ENCODE results near the gene OLFML2B. TPM values are rescaled to one million over a fixed set of nuclear protein-coding genes. Genes with fewer than 3 reads are reported as not detected.

The OLFML2B gene
- total RNA-seq, 1 donor from 2014 or later = not detected

DNA sequence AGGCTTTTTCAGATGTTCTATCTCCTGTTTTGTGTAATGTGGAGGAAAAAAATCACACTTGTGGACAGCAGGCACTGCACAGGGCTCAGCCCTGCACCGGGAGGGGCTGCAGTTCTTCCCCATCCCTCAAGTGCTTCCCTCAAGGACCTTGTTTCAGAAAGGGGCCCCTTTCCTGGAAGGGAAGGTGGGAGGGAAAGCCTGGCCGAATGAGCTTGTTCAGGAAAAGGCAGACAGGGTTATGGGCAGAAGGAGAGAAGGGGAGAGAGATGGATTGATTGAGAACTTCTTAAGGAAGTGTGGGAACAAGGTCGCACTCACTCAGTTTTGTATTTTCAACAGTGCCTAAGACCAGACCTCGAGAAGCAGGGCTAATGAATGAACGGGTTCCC lies 41.2 kb downstream of the OLFML2B start:
- intact Hi-C loops (cut with micrococcal nuclease) = no loop called here

DNA sequence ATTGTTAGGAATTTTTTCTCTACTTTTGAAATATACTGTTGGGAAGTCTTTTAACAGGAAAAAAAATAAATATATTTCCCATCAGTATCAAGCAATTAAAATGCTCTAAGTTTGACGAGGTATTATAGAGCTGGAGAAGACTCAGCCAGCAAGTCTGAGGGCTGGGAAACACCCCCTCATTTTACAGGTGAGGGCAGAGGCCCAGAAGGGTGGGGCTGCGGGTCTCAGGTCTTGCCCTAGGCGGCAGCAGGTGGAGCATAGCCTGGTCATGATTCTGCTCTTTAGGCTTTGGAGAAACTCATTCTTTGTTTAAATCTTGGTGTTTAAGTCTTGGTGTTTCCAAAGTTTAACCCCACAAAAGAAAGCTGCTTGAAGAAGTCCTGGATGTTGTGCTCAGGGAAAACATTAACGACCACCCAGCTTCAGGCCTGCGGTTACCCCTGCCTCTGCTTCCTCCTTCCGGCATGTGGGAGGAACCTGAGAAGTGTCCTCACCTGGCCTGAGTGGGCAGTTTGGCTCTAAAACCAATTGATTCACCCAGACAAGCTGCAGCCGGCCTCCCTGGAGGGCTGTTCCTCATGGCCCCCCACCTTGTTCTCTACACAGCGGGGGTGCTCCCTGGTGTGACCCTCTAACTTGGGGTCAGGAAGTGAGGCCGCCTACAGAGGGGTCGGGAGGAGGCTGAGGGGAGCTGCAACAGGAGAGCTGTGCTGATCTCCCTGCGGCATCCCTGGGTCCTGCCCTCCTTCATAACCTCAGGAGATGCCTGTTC lies 41.7 kb downstream of the OLFML2B start:
- intact Hi-C loops (cut with micrococcal nuclease) = no loop called here

DNA sequence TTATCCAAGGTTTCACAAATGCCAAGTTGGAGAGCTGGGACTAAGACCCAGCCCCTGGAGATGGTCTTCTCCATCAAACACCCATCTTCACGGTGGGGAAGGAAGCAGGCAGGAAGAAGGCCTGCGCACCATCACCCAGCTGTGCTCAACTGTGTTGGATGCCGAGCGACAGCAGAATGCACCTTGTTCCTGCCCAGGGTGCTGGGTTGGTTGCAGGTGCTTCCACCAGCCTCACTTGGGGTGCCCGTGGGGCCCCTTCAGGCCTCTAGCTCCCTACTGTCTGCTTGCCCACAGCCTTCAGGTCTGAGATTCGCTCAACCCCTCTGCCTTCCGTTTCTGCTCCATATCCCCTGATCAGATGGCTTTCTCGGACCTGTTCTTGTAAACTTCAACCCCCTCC lies 42.5 kb downstream of the OLFML2B start:
- intact Hi-C loops (cut with micrococcal nuclease) = no loop called here

DNA sequence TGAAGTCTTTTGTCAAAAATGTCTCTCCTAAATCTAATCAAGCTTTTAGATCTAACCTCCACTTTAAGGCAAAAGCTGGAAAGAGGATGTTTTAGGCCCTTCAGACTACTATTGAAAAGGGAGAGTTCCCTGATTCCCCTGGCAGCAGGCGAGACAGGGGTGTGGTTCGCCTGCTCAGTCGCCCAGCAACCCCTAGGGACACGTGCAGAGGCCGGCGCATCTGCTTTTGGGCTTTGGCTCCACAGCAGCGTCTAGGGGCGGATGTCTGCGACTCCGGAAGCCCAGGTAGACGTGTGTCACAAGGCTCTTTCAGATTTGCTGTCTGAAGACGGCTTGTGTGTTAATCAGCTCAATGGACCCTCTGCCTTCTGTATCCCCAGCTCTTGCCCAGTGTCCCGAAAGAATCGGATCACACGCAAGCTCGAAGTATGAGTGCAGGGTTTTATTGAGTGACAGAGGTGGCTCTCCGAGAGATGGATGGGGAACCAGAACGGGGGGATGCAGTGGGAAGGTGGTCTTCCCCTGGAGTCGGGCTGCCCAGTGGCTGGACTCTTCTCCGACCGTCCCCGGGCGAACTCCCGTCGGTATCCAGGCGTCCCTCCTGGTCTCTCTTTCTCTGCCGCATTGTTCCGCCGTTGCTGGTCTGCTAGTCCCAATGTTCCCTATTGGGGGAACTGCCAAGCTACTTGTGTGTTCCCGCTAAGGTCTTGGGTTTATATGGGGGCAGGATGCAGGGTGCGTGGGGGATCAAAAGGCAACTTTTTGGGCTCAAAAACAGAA lies 45.5 kb downstream of the OLFML2B start:
- intact Hi-C loops (cut with micrococcal nuclease) = no loop called here

DNA sequence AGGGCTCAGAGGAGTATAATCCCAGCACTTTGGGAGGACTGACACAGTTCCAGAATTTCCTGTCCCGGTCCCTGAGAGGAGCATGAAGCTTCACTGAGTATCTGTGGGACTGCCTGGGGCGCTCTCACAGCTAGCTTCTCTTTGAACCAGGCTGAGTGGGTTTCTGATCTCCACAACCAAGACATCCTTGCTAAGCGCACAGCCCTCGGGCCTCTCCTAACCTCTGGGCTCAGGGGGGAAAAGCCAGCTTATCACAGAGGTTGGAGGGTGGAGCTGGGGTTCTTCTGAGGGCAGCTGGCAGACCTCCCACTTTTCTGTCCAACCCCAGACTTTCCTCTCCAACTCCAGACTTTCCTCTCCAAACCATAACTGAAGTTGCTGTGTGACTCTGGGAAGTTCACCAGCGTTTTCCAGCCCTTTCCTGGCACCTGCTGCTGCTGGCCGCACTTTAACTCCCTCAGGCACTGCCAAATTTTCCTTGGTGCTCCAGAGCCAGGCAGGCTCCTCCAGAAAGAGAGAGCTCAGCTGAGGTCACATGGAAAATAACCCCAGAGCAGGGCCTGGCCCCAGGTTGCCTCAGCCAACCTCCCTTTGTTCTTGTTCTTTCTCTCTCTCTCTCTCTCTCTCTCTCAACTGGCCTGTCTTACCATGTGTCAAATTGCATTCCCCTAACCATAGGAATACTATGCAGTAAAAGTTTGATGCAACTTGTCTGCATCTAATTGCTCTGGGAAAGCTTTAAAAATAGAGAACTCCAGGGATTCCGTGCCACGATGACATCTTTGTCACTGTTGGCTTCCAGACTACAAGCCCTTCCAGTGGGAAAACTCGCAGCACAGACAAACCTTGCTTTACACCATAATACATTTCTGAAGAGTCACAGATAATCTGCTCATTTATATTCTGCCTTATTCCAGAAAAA lies 49.5 kb downstream of the OLFML2B start:
- intact Hi-C loops (cut with micrococcal nuclease) = no loop called here

DNA sequence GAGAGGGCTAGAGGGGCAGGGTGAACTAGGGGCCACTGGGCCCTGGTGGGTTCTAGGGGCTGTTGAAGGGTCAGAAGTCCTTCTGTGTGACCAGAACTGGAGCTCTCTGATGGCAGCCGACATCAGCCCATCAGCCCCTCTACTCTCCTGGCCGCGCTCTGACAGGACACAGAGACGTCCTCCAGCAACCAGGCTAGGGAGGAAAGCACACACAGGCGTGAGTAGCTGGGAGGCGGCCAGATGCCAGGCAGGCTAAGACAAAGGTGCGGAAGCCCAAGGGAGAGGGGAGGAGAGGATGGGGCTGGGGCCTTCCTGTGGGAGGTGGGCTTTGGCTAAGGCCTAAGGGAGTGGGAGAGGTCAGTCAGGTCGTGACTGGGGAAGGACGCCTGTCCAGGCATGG lies 50.8 kb downstream of the OLFML2B start:
- intact Hi-C loops (cut with micrococcal nuclease) = no loop called here

DNA sequence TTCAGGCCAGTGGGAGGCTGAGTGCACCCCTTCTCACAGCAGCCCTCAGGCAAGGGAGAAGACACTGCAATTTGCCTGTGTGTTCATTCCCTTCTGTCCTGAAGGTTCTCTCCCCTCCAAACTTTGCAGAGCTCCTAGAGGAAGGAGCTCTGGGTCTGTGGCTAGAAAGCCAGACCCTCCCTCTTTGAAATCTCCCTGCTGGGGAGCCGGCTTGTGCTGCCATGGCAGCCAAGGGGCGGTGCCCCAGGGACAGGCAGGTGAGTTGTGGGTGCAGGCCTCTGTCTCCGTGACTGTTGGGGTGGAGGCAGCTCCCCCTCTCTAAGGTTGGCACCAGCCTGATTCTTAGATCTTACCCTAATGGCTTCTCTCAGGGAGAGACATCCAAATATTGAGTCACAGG lies 53.0 kb downstream of the OLFML2B start:
- intact Hi-C loops (cut with micrococcal nuclease) = no loop called here

DNA sequence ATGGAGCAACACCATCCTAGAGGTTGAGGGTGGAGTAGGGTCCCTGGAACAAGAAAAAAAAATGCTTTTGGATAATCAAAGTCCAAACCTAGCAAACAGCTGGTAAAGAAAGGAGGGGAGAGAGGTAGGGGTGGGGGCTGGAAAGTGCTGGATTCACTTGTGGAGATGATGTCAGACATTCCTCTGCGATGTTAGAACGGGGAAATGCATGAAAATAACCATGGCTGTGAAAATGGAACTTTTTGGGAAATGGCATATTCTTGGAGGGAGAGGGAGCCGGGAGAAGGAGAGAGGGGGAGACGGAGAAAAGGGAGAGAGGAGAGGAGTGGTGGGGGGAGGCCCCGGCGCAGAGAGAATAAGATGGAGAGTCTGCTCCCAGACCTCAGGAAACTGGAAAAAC lies 53.6 kb downstream of the OLFML2B start:
- intact Hi-C loops (cut with micrococcal nuclease) = no loop called here

DNA sequence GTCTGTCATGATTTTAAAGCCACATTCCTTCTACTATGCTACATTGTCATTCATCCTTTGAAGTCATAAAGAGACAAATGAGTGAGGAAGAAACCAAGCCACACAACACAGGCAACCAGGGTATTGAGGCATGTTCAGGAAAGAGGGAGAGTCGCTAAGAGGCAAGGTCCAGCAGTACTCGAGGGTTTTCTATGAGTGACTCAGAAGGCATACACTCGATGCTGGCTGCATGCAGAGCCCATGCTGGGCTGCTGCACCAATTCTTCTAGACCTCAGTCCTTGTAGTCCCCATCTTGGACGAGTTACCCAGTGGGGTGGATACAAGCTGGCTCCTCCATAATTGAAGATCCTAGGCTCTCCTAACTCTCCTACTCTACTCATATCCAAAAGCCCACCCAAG lies 57.6 kb downstream of the OLFML2B start:
- intact Hi-C loops (cut with micrococcal nuclease) = no loop called here

DNA sequence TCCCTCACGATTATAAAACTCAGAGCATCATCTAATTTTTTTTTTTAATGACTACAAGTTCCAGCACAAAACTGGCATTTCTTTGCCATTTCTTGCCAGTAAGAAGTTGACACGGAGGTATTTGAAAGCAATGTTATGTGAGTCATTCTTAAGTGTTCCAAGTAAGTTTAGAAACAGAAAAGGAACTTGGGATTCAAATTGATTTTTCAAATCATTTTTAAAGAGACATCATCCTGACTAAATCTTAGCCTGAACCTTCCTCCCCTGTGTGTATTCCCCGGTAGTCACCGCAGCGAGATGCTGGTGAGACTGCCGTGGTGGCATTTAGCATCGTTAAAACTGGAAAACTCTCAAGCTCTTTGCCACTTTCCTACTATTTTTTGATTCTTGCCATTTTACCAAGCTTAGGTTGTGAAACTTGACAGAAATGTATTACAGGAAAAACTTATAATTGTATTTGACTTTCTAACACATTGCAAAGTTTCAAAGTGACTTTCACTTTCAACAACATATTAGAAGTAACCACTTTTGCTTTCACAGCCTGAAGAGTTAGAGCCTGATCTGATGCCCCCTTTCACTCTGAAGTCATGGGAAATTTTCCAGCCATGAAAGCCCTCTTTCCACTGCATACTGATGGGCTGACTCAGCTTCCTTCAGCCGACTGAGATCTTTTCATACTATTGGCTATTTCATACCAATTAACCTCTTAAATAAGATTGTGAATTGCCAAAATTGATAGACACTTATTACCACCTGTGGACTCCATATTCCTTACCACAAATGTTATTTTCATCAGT lies 61.4 kb downstream of the OLFML2B start:
- intact Hi-C loops (cut with micrococcal nuclease) = loop anchor here (2.0 to 5.0 kb wide), 3 partner anchors 27 to 109 kb away; no protein-coding TSS in a partner anchor

DNA sequence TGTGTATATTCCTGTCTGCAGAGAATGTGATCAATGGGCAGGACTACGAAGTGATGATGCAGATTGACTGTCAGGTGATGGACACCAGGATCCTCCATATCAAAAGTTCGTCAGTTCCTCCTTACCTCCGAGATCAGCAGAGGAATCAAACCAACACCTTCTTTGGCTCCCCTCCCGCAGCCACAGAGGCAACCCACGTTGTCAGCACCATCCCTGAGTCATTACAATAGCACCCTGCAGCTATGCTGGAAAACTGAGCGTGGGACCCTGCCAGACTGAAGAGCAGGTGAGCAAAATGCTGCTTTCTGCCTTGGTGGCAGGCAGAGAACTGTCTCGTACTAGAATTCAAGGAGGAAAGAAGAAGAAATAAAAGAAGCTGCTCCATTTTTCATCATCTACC lies 65.2 kb downstream of the OLFML2B start:
- intact Hi-C loops (cut with micrococcal nuclease) = no loop called here

DNA sequence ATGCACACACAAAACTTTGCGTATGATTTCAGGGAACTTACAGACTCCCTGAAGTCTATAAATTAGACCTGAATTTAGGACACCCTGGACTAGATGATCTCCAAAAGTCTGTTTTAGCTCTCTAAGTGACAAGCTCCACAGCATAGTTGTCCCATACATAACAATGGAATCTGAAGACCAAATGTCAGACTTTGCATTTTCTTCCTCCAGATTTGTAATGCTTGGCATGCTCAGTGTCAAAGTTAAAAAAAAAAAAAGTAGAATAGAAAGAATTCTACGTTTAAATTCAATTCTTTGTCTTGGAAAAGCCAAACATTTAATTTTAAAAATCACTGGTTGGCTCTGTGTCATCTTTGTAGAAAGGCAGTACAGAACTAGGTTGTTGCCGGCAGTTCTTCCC lies 66.7 kb downstream of the OLFML2B start:
- intact Hi-C loops (cut with micrococcal nuclease) = no loop called here

DNA sequence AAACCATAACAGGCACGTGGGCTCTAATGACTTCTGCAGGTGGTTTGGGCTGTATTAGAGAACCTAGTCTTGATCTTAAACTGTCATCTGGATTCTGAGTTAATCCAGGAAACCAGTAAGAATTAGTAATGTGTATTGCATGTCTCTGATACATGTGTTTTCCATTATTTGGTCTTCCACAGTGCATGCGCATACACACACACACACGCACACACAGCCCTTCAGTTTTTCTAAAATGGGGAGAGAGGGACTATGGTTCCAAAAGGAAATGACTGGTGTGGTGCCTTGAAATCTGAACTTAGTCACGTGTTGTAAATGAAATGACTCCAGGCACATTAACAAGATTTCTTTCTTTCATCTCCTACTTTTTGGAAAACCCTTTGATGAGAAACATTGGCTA lies 67.6 kb downstream of the OLFML2B start:
- intact Hi-C loops (cut with micrococcal nuclease) = no loop called here

DNA sequence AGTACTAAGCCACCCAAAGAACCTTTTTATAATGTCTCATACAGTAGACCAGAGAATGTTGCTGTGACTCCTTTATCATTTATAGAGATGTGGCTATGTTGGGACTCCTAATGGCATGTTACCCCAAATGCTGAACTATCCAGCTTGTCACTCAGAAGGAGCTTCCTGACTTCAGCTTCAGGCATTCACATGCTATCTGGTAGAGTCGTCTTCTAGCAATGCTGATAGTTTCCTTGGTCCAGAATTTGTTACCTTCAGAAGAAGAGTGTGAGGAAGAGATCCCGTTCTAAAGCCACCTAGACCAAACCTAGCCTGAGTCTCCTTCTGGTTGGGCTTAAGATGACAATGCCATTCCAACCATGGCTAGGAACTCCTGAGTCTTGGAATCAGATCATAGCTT lies 68.1 kb downstream of the OLFML2B start:
- intact Hi-C loops (cut with micrococcal nuclease) = no loop called here

DNA sequence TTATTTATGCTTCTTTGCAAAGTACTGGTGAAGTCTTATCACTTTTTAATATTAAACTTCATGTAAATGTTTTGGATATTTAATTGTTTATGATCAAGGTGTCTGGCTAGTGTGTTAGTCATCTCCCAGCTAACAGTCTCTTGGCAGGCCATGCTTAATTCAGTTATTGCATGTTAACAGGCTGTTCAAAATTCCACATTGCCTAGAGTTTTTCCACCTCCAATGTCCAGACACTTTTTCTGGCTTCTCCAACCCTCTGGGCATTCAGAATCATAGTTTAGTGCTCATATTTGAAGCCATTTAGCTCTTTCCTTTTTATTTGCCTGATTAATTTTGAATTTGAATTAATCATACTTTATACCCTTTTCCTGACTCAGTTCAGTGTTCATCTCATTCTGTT lies 69.2 kb downstream of the OLFML2B start:
- intact Hi-C loops (cut with micrococcal nuclease) = no loop called here

DNA sequence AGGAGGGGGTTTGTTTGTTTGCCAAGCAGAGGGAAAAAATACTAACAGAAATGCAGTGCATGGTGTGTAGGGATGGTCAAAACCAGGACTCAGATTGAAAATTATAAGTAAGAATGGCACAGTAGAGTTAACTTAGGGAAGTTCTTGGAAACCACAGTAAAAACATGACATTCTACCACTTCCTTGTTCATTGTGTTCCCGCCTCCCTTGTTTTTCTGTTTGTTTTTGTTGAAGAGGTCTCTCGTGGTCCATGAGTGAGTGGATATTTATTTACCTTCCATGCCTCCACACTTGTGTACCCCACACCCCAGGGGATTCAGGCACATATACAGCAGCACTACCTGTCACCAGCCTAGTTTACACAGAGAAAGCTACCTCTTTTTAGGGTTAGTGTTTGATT lies 69.6 kb downstream of the OLFML2B start:
- intact Hi-C loops (cut with micrococcal nuclease) = no loop called here

DNA sequence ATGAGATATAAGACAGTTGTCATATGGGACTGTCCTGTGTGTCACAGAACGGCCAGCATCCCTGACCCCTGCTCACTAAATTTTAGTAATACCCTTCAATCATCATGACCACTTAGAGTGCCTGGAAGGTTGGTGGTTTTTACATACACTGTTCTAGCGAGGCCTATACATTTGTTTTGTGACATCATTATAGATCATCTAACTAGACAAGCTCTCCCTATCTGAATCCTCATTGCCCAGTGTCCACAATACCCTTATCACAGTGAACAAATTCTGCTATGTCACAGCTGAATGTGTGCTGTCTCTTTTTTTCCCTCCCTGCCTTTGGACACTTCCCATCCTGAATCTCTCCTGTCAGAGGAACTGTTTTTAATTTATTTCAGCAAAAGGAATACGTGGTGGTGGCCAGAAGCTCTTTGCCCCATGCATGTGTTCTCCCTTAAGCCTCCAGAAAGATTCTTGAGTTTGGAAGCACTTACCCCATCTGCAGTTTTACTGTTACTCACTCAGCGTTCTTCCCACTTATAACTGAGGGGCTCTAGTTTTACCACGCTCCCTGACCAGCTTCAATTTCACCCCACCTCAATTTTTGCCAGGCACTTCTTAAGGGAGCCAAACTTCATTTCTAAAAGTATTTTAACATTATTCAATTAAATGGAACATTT lies 70.3 kb downstream of the OLFML2B start:
- intact Hi-C loops (cut with micrococcal nuclease) = no loop called here

DNA sequence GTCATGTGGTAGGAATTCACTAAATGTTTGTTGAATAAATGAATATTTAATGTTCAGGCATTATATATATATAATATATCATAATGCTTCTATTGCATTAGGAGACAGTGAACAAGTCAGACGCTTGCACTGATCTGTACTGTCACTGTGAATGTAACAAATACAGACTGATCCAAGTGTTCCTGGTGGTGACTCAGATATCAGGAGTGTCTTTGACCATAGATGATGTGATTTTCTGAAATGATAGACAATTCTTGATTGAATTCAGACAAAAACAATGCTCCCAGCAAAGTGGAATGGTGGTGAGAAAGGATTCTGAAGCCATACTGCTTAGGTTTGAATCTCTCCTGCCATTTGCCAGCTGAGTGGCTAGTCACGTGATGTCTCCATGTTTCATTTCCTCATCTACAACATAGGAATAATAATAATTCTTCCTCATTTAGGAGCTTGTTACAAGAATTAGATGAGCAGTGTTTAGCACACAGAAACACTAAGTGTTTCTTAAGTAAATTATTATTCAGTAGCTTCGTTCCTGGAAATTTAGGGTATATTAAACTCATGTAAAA lies 71.0 kb downstream of the OLFML2B start:
- intact Hi-C loops (cut with micrococcal nuclease) = no loop called here

DNA sequence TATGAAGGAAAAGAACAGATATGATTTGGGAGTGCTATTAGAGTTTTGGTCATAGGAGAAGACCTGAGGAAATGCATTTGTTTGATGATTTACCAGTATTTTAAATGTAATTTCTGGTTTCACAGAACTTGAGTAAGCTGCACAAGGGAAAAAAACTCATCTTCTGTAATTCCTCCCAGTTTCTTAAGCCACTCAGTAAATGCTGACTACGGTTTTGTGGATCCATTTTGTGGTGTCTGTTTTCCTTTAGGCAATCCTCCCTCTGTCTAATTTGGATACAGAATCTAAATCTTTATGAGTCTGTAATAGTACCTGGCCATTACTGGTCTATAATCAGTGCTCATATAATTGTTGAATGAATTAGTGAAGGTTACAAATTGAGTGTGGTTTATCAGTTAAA lies 72.0 kb downstream of the OLFML2B start:
- intact Hi-C loops (cut with micrococcal nuclease) = no loop called here

DNA sequence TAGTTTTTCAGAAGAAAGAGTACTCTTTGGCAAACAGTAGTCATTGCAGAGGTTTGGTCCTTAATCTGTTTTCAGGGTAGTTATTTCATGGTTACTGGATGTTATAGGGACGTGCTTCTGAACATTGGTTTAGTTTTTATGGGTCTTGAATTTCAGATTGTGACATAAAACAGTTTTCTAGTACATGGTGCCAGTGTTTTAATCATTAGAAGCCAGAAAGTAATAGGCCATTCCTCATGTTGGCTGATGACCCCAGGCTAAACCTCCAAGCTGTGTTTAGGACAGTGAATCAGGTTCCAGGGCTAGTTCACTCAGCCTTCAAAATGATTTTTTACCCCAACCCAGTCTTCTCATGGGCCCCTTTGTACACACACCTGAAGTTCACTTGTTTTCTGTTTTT lies 73.3 kb downstream of the OLFML2B start:
- intact Hi-C loops (cut with micrococcal nuclease) = no loop called here
